ENCODE measurements around the gene BTG1. TPM values are rescaled to one million over a fixed set of nuclear protein-coding genes. Genes with fewer than 3 reads are reported as not detected.

Gene BTG1
- total RNA-seq, 4 donors from 2014 or later: 18.3 to 42.7 (median 35.3) TPM

GRCh38 chr12:92142251-92142926 is 3.3 kb downstream of the BTG1 start:
- Histone ChIP-seq H3K36me3 (peaks cover 0 to 32% (median 2%) of the 10 kb centered on the region in 3 donors), H3K27ac (peak overlapping the region; percentile 38 to 100 (median 98)), H3K9me3 (no peaks in the 10 kb centered on the region), H3K27me3 (no peaks in the 10 kb centered on the region), H3K4me3 (peak overlapping the region; percentile 83 to 100 (median 94)), H3K4me1 (peaks cover under 1 to 75% (median 7%) of the 10 kb centered on the region in 3 donors)
- intact Hi-C loops (cut with DNase I): loop anchor here (5.0 to 10.0 kb wide), 2 partner anchors 330 to 432 kb away; no protein-coding TSS in a partner anchor
- TF ChIP-seq CTCF (IDR thresholded peaks at IDR 0.05) (no peak), POLR2A (IDR thresholded peaks at IDR 0.05) (peak in 1 of 4 donors; percentile 21)
- WGBS, 2 donors: 9% methylated on average over 5 of the region's 5 CpGs
- no peak for DNase-seq

DNA sequence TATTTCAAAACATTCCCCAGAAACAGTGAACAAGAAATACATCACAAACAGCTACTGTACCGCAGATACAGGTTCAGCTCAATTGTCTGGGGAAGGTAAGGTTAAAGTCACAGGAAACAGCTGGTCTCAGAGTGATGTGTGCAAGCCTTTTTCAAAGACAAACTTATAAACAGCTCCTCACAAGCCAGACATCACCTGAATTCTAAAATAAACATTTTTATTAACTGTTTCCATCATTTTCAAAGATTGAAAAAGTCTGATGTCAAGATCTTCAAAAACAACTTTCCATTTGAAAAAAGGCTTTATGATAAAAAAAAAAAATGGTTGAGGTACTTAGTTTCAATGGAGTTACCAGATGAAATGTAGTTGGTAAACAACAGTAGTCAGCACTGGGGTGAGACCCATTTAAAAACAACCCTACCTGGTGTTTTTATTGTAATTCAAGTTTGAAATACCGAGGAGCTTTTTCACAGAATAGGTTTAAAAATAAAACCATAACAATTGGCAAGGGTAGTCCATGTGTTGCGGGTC is 4.0 kb downstream of the BTG1 start:
- TF ChIP-seq POLR2A (IDR thresholded peaks at IDR 0.05) (peak in 2 of 4 donors; percentile 16 to 25), CTCF (IDR thresholded peaks at IDR 0.05) (no peak)
- peaks cover 0 to 32% (median 2%) of the 10 kb centered on the region in 3 donors for H3K36me3 ChIP-seq
- H3K9me3 ChIP-seq: no peaks in the 10 kb centered on the region
- intact Hi-C loops (cut with DNase I): loop anchor here (5.0 to 10.0 kb wide), 2 partner anchors 329 to 433 kb away; no protein-coding TSS in a partner anchor
- H3K27me3 ChIP-seq: no peaks in the 10 kb centered on the region
- H3K27ac ChIP-seq: peak overlapping the region; percentile 52 to 100 (median 98)
- DNase-seq: no peak
- WGBS, 2 donors: 4 to 5% methylated on average over 3 of the region's 3 CpGs
- peak overlapping the region; percentile 83 to 100 (median 94) for H3K4me3 ChIP-seq
- peaks cover 5 to 75% (median 8%) of the 10 kb centered on the region in 3 donors for H3K4me1 ChIP-seq

DNA sequence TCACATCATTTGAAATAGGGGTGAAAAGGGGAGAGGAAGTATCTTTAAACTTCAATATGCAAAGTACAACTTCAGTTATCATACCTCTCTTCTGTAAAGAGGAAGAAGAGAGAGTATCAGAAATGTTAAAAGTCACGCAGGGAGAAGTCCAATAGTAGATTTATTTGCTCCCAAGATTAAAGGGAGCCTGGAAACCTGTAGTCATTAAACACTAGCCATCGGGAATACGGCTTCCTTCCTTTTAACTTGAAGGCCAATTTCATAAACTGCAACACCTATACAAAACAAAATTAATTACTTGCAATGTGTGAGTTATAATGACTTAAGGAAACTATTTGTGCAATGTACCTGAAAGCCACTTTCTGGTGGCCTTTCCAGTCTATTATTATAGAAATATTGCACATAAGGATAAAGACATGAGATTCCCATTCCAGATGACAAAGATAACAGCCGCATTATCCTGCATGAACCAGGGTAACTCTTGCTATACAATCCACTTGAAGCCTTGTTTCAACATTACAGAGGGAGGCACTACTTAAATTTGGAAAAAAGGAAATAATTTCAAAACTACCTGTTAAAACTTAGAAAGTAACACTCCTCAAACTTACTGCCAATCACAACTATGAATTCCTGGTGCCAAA is 4.6 kb downstream of the BTG1 start:
- Histone ChIP-seq H3K27me3 (no peaks in the 10 kb centered on the region), H3K36me3 (peaks cover 0 to 32% (median 2%) of the 10 kb centered on the region in 3 donors), H3K4me3 (peak overlapping the region; percentile 83 to 100 (median 94)), H3K9me3 (no peaks in the 10 kb centered on the region), H3K27ac (peak overlapping the region; percentile 52 to 100 (median 98)), H3K4me1 (peaks cover 5 to 78% (median 14%) of the 10 kb centered on the region in 3 donors)
- intact Hi-C loops (cut with DNase I): loop anchor here (5.0 to 10.0 kb wide), 2 partner anchors 329 to 434 kb away; no protein-coding TSS in a partner anchor
- DNase-seq: no peak
- TF ChIP-seq POLR2A (IDR thresholded peaks at IDR 0.05) (no peak), CTCF (IDR thresholded peaks at IDR 0.05) (no peak)
- WGBS, 2 donors: 4 to 9% methylated on average over 4 of the region's 4 CpGs

GRCh38 chr12:92140156-92140555 is 5.5 kb downstream of the BTG1 start:
- peak overlapping the region; percentile 83 to 100 (median 94) for H3K4me3 ChIP-seq
- peak overlapping the region; percentile 52 to 100 (median 98) for H3K27ac ChIP-seq
- peaks cover 5 to 86% (median 17%) of the 10 kb centered on the region in 3 donors for H3K4me1 ChIP-seq
- H3K27me3 ChIP-seq: no peaks in the 10 kb centered on the region
- intact Hi-C loops (cut with DNase I): loop anchor here (5.0 to 10.0 kb wide), 2 partner anchors 328 to 435 kb away; no protein-coding TSS in a partner anchor
- no peaks in the 10 kb centered on the region for H3K9me3 ChIP-seq
- peaks cover 0 to 32% (median 2%) of the 10 kb centered on the region in 3 donors for H3K36me3 ChIP-seq
- no peak for DNase-seq
- WGBS, 2 donors: 5 to 20% methylated on average over 2 of the region's 2 CpGs
- TF ChIP-seq POLR2A (IDR thresholded peaks at IDR 0.05) (no peak), CTCF (IDR thresholded peaks at IDR 0.05) (no peak)
